Stimulated activated CD4-positive, alpha-beta T cell treated with anti-CD3 and anti-CD28 coated beads, TNF-alpha, amount 100 ng/mL, for 48 hours (primary cell): ENCODE measurements around the gene STK35.

Experiments
- DNase-seq, 3 donors: peaks; one replicate each; pipeline ENCODE4 v3.0.0-alpha.2; 2020; ENCODE audit warnings: low read depth in 3 of 3

The STK35 gene

DNA sequence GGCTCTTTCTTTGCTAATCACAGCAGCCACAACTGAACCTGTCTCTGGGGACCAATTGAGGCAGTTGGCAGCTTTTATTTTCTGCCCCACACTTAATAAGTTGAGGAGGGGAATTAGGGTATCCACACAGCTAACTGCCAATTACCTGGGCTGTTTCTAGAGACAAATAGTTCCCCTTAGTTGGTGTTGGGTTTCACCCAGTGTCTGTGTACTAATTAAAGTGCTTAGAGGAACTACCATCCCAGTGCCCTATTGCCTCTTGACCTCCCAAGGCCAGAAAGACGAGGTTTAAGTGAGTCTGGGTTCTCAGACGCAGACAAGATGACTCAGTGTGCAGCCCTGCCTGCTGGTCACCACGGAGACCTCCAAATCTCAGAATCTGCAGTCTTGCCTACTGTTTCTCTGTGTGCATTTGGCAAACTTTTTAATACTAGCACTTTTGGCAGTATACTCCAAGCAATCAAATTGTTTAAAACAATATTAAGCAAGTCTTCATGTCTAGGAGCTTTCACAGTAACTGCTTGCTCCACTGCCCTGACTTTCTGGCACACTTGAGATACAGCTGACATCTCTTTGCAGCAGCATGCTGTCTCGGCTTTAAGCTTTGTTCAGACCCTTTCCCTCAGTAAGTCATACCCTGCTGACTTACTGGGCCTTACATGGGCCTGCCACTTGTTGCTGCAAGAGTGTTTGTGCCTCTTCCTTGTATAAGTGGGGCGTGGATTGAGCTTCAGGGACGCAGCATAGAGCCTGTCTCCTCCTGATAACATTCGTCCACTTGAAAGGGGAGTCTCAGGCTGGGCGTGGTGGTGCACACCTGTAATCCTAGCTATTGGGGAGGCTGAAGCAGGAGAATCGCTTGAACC is 31.9 kb downstream of the STK35 start:
- DNase-seq: no peak

DNA sequence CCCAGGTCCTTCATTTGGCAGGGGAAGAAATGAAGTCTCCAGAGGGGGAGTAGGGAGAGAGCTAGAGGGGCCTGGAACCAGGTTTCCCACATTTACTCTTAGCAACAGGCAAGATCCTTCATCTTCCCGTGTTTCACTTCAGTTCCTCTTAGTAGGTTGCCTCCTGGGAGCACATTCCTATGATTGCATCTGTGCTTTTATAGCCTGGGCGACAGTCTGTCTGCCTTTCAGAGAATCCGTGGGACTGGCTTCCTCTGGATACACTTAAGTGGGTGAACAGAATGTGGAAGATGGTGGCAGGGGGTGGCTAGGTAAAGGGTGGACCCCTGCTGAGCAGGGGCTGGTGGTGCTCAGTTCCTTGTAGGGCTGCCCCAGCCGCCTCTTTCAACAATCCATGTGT is 33.4 kb downstream of the STK35 start:
- no peak for DNase-seq

DNA sequence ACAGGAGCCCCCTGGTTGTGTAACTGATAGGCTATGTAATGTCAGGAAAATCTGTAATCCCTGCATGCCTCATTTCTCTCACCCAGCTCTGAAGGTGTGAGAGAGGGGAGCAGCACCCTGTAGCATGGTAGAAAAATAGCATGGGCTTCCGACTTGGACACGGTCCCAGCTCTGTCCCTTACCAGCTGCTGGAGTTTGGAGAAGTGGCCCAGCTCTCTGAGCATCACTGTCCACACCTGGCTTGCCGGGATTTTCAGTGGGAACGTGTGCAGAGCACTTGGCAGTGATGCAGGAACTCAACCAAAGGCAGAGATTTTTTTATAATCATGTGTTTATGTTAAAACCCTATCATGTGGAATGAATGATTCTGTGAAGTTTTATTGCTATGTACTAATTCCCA is 34.6 kb downstream of the STK35 start:
- DNase-seq: no peak

DNA sequence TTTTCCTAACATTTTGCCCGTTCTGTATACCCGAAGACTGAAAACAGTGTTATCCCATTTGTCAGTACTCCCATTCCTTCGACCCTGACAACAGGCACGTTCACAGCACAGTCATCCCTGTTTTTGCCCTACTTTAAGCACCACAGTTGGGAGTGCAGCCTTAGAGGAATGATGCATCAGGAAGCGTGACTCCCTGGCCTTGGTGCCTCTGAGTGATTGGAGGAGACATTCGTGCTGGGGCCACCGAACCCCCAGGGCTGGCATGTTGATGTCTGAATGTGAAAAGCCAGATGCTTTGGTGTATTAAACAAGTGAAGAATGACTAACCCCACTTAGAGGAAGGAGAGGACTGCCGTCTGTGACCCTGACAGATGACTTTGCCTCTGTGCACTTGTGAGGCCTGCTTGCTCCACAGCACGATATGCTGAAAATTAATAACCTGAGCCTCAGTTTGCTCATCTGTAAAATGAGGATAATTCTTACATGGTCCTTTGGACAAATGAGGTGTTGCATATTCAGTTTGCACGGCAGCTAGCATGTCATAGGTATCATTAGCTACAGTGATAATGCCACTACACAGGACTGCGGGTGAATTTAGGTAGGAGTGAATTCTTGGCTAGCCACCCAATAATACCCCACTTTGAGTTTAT is 36.0 kb downstream of the STK35 start:
- DNase-seq: no peak

DNA sequence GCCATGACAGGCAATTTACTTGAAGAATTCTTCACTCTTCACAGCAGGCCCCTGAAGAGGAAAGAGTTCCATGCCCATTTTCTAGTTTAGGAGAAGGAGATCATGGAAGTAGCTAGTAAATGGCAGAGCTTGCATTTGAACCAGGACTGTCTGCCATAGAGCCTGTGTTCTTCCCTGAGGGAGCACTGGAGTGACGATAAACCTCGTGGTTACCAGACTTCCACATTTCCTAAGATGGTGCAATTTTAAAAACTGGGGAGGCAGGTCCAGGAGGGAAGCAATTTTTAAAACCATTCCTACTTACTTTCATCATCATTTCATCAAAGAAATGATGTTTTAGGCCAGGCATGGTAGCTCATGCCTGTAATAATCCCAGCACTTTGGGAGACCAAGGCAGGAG is 36.8 kb downstream of the STK35 start:
- DNase-seq: no peak

DNA sequence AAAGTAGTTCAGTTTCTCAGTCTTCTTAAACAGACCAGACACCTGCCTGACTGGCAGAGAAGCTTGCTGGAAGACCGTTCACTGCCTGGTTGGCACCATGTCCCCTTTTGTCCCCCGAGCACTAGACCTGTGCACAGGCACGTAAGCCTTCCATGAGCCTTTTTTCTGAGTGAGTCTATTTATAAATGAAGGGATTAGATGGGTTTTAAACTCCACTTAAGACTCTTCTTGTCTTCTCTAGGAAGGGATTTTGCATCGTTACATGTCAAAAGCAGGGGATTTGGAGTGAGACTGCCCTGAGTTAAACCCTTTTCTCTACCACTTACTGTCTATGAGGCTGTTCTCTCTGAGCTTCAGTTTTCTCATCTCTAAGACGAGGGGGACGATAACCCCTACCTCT is 37.6 kb downstream of the STK35 start:
- DNase-seq: no peak

DNA sequence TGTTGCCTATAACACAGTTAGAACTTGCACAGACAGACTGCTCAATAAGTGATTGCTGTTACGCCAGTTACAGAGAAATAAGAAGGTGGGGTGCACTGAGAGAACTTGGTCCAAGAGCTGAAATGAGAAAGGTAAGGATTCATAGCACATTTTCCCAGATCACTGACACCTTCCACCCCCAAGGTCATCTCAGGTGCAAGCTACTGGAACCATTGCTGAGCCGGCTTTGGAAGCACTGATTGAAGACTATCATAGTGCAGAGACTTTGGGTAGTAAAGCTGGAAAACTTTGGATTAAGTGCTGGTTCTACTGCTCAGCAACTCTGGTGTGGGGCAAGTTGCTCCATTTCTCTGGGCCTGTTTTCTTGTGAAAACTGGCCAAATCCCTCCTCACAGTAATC is 38.1 kb downstream of the STK35 start:
- no peak for DNase-seq

DNA sequence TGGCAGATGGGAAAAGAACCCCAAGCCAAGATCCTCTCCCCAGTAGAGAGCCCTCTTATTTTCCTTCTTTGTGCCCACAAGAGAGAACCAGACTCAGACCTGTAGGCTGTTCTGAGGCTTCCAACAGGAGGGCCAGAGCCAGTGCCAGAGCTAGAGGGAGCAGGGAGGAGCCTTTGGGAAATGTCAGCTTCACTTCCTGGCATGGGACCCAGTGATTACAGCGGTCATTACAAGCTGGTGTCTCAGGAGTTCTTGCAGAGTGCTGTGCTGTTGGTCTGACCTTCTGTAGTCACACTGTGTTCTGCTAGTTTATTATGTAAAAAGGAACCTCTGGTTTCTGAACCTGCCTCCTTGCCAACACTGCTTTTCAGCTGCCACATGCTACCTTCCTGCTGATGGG is 38.9 kb downstream of the STK35 start:
- no peak for DNase-seq

DNA sequence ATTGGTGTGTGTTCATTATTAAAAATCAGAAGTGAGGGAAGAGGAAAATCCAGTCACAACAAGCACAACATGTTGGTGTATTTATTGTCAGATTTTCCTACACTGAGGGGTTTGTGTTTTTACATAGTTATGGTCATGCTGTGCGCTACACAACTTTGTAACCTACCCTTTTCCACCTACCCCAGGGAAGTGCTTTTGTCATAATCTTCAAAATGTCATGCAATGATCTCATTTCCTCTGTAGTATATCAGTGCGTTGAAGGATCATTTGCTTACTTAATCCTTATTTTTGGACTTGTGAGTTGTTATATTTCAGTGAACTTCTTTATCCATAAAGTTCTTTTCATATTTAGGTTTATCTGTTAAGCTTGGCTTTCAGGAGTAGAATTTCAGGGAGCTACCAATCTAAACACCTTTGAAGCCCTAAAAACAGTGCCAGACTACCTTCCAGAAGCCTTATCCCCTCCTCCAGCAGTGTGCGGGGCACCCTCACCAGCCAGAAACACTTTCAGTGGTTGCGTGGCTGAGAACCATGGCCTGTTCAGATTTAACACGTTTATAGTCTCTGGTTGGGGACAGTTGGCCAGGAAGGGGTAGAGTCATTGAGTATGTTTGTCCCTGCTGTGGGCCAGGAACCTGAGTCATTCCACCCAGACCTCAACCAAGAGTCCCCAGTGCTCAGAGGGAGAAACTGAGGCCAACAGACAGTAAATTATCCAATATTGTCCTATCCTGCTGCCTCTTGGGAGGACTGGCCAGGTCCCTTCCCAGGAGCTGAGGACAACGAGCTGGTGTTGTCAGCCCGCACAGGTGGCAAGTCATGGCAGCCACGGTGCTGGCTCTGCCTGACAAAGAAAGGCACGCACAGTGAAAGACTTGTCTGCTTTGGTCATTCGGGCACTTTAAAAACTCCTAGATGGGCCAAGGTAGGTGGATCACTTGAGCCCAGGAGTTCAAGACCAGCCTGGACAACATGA is 40.3 kb downstream of the STK35 start:
- no peak for DNase-seq

DNA sequence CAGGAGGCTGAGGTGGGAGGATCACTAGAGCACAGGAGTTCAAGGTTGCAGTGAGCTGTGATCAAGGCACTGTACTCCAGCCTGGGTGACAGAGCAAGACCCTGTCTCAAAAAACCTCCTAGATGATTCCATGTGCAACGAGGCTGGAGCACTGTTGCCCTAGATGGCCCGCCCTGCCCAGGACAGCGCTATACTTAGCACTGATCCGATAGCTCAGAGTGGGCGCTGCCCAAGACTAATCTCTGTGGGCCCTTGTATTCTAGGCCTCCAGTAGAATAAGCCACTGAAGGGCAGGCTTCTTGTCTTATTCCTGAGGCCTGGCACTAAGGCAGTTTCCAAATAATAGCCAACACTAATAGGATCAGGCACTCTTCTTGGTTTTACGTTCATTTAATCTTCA is 41.0 kb downstream of the STK35 start:
- no peak for DNase-seq

DNA sequence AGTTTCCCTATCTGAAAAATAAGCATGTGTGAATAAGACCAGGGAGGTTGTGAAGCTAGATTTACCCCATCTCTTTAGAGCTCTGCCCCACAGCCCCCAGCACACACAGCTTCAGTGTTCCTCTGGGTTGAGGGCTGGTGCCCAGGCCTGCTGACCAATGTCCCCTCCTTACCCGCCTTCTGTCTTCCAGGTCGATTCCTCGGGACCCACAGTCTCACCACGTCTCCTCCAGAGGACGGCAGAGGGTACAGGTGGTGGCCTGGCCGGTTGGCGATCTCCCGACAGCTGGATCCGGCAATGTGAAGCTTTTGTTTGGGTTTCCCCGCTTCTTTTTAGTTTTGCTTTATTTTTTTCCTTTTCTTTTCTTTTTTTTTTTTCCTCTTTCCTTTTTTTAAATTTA is 42.0 kb downstream of the STK35 start:
- DNase-seq: no peak

DNA sequence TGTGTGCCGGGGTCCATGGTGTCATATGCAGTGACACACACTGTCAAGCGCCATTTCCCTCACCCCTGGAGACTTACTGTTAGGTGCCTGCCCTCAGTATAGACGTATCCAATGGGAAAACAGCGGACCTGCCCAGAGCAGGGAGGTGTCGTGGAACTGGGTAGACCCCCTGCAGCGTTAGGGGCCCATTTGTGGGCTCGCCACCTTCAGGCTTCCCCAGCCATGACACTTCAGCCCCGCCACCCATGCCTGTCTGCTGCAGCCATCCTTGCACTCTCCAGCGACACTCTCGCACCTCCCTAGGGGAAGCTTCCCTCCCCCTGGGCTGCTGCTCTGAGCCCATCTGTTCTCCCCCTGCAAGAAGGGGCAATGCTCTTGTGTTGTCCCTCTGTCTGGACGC is 43.2 kb downstream of the STK35 start:
- no peak for DNase-seq

DNA sequence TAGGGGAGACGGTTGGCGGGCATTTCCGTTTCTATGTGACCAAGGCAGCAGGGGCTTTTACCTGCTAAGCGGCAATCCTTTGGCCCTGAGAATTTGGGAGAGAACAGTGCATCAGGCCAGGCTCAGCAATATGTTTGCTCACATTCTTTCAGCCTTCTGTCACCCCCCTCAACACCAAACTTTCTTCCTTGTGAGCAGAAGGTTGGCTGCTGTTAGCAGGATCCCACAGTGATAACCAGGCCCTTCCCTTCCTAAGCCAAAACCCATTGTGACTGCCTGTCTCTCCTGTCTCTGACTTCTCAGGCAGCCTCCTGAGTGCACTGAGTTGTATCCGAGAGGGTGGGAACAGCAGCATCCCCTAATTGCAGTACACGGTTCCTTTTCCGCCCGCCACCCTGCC is 43.7 kb downstream of the STK35 start:
- DNase-seq: no peak

DNA sequence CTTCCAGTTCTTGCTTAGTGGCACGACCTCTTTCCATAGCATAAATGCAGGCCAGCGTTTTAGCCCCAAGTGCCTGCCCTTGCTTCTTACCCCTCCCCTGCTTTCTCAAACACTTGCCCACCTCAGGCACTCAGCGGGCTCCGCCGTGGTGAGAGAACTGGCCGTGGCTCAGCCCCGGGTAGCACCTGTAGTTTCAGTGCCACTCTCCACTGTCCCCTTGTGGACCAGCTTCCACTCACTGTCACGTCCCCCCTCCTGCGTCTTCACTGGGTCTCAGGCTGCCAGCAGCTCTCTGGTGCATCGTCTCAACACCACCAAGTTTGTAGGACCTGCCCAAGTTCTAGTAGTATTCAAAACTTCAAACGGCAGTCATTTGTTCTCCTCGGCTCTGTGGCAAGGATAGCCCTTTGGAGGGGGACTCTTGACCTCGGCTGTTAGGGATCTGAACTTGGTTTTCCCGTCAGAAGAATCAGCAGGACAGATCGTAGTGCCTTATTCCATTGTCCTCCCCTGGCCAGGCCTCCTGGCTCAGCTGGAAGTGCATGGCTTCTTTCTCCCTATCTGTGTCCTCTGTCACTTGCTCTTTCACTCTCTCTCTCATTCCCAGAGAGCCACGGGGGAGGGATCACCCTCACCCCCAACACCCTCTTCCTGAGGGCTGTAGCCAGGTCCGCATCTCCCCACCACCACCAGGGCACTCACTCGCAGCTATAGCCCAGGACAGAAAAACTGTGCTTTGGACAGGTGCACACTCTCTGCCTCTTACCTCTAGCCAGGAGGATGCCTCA is 44.6 kb downstream of the STK35 start:
- DNase-seq: no peak

DNA sequence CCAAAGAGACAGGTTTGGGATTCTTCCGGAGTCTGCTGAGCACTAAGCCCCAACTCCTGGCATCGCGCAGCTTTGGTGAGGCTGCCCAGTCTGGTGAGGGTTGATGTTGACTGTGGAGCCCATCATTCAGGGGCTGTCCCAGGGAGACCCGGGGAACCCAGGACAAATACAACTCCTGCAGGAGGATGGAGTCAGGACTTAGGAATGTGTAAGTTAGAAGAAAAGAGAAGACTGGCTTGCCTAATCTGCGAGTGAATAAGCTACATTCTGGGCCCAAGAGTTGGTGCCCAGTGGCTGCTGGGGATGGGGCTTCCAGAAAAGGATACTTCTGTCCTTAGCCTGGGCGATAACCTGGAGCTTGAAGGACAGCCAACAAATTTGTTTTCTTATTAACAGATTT is 47.9 kb downstream of the STK35 start:
- DNase-seq: no peak

DNA sequence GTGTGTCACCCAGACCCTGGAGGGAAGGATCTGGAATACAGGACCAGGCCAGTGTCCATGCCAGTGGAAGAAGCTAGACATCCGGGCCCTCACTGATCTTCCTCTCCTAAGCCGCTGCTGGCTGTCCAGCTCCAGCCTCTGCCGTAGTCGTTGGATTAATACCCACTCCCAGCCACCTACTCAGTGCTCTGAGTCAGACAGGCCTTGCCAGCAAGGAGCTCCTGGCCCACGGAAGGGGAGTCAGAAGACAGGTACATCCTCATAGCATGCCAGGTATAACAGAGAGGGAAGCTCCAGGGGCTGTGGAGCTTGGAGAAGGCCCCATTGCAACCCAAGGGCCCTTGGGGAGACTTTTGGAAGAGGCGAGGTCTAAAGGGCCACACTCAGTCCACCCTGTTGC is 49.0 kb downstream of the STK35 start:
- no peak for DNase-seq

DNA sequence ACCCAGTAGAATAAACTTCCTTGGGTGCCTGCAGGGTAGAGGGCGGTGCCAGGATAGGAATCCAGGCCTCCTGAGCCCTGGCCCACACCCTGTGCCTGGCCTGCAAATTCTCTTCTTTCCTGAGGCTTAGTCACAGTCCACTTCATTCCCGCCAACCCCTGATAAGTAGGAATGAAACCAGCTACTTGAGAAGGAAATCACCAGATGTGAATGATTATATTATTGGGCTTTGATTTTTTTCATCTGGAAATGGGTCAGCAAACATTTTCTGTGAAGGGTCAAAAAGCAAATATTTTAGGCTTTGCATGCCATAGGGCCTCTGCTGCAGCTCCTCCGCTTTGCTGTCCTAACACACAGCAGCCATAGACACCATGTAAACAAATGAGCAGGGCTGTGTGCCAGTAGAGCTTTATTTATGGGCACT is 50.2 kb downstream of the STK35 start:
- DNase-seq: no peak

DNA sequence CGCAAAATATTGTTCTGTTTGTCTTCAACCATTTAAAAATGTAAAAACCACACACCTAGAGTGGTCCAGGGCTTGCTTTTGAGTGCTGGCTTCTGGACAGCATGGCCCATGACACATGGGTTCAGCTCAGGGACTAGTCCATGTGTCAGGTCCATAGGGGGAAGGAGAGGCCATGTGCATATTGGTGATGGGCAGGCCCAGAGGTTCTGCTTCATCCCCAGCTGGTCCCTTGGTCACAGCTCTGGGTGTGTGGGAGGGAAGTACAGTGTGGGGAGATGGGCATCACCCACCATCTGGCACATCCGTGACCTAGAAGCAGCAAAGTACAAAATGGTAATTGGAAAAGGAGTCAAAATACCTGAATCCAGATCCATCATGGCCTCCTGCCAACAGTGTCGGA is 50.7 kb downstream of the STK35 start:
- no peak for DNase-seq

DNA sequence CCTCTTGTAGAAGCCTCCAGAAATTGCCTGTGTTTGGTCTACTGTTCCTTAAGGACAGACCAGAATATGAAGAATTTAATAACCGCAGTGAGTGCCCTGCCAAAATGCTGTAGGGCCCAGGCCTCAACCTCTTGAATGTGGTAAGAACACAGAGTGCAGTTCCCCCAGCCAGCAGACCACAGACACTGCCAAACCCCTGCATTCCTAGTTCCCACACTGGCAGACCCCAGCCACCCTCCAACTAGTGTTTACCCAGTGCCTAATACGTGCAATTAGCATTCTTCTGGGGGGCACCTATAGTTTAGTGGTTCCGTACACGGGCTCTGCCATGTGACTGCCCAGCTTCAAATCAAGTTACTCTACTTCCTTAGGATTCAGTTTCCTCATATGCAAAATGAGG is 51.7 kb downstream of the STK35 start:
- DNase-seq: no peak

DNA sequence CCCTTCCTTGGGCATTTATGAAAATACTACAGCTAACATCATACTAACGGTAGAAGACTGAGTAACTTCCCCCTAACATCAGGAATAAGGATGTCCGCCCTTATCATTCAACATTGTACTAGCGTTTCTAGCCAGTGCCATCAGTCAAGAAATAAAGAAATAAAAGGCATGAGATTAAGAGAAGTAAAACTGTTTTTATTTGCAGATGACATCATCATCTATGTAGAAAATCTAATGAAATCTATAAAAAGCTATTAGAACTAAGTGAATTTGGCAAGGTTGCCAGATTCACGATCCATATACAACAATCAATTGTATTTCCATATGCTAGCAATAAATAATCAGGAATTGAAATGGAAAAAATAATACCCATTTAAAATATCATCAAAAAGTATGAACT is 54.6 kb downstream of the STK35 start:
- DNase-seq: no peak
